ENCODE results near the gene ECEL1.

The ECEL1 gene

DNA sequence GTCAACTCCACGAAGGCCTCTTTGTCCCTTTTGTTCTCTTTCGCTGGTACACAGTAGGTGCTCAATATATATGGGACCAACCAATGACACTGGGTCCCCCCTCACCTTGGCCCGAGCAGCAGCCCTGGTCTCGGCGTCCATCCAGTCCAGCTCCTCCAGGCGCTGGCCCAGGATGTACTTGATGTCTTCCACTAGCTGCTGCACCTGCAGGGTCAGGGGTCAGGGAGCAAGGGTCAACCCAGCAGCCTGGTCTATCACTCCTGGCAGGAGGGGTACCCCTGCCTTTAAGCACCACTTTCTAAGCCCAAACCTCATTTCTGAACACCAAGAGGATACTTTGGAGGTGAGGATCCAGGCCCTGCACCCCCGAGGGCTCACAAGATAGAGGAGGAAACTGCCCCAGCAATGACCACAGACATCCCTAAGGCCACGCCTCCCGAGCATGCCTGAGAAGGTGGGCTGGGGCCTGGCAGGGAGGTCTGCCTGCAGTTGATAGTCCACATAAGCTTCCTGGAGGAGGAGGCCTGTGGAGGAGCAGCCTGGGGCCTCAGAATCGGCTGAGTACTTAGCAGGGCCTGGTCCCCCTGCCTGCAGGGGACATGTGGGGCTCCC, 4.2 kb downstream of the ECEL1 start:
- no peak for DNase-seq

DNA sequence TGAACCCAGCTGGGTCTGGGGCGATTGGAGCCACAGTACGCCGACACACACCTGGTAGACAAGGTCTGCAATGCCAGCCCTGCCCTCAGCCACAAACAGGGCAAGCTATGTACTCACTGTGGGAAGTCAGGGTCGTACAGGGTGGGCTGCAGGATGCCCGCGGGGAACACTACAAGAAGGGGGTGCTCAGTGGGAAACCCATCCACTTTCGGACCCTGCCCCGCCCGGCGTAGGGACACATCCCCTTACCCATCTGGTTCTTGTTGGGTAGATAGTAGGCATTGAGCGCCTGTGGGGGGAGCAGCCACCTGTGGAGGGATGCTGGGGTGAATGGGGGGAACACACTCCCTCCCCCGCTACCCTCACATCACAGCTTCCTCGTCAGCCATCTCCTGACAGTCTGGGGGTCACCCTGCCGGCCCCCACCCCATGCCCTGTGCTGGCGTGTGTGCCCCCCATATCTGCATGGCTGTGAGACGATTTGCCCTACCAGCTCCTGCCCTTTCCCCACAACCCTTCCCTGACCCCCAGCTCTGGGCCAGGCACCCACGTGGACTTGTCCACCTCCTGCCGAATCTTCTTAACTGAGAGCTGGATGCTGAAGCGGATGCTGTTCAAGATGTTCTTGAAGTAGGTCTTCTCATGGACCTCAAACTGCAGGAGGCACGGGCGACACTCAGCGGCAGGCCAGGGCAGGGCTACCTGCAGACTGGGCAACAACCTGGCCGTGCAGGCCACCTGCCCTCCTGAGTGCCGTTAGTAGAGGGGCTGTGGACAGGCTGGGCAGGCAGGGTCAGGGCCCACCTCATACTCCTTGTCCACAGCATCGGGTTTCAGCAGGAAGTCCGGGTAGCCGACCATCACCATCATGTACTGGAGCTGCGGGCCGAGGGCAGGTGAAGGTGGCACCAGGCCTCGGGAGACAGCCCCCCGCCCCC, 5.1 kb downstream of the ECEL1 start:
- no peak for DNase-seq

DNA sequence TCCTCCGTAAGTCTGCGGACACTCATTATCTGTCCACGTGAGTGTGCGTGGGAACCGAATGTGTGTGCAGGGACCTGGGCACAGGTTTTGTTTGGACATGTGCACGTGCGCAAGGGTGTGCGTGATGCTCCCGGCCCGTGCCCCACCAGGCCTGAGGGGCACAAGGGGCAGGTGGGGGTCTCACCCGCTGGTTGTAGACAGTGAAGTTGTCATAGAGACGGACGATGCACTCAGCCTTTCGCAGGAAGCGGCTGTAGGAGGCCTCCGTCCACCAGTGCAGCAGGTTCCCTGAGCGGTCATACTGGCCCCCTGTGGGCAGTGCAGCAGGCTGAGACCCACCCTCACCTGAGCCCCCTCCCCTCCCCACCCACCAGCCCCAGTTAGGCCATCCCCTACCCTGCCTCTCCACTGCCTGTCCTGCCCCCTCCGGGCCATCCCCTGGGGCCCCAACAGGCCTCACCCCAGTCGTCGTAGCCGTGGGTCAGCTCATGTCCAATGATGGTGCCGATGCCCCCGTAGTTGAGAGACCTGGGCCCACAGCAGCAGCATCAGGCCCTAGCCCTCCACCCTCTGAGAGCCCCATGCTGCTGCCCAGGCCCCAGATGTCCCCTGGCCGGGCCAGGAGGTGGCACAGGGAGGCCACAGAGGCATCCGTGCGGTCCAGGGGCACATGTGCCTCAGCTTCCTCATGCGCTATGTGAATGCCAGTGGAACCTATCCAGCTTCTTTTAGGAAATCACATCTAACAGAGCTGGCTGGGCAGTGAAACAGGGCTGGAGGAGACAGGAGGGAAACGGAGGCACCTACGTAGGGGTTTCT, 6.1 kb downstream of the ECEL1 start:
- no peak for DNase-seq

DNA sequence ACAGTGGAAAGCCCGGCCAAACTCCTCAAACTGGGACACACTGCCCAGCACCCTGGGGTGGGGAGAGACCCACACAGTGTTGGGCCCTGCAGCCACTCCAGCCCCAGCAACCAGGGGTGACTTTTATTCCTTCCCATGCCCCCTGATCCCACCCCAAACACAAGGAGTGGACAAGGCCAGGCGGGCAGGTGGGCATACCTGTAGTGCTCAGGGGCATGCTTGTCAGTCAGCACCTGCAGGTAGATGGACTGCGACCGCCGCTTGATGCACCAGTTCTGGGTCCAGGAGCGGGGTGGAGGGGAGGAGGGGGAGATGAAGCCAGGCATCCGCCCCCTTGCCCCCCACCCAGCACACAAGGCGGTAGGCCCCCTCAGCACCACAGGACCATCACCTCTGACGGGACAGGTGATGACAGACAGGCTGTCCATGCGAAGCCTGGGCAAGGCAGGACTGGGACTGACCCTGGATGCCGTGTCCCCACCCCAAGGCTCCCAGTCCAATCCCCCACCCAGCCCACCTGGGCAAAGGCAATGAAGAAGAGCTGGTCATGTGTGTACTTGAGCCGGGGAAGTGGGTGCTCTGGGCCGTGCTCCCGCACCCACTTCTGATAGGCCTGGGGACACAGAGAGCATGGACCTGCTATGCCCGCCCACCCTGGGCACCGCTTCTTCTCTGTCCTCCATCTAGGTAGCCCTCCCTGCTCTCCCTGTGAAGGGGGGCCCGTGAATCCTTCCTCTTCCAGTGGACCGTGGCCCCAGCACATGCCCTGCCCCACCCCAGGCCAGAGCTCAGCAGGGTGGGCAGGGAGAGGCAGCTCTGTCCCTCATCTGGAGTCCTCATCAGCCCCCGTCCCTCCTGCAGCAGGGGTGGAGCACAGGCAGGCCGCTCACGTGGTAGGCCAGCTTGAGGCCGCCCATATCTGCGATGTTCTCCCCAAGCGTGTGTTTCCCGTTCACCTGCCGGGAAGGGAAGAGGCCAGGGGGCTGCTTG, 7.1 kb downstream of the ECEL1 start:
- DNase-seq, result no peak

DNA sequence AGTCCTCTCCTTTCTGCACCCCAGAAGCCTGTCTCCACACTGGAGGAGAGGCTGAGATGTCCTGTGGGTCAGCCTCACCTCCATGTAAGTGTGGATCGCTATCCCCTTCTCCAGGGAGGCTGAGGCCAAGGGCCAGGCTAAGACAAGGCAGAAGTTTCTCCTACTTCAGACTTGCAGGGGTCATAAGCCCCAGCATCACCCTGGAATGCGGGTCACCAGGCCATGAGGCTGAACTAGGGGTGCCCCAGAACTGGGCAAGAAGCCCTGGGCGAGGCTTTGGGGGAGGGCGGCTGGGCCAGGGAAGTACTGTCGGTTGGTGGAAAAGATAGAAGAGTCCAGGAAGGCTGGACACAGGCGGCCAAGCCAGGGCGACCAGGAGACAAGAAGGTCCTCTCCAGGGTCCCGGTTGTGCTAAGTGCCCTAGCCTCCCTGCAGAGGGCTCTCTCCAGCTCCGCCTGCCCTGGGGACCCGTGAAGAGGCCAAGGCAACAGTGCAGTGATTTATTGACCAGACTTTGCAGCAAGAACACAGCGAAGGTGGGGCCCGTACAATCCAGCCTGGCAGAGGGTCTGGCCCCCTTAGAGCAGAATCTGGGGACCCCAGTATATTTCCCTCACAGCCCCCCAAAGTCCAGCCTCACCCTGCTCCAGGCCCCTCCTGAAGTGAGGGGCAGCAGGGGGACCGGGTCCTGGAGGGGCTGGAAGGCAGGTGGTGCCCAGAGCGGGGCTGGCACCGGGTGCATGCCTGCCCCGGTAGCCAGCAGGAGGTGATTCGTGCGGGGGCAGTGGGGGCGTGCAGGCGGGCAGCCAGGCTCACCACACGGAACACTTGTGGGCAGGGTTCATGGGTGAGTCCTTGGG, 8.1 kb downstream of the ECEL1 start:
- no peak for DNase-seq

DNA sequence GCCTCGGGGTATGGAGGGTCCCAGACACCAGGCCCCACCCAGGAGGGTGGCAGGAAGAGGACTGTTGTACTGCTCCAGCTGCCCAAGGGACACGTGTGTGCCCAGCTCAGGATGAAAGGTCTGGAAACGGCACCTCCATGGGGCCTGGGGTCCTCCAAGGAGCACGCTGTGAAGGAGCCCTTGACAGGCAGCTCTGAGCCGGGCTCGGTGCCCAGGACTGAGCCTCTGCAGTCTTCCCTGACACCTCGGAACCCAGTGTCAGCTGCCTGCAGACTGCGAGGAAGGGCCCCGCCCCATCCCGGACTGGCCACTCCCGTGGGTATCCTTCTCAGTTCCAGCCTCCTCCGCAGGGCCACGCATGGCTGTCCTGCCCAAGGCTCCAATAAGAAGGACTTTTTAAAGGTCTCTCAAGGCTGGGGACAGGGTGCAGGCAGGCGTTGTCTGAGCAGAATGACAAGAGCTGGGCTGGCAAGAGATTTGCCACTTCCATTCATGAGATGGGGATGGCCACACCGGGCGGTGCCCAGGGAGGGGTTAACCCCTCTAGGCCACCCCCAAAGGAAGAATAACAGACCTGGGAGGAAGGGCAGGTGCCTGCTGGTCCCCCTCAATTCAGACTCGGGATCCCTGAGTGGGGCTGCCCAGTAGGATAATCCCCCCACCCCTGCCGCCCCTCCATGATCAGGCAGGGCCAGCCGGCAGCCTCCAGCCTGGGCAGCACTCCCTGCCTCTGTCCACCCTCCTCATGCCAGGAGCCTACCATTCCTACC, 8.9 kb downstream of the ECEL1 start:
- no peak for DNase-seq

DNA sequence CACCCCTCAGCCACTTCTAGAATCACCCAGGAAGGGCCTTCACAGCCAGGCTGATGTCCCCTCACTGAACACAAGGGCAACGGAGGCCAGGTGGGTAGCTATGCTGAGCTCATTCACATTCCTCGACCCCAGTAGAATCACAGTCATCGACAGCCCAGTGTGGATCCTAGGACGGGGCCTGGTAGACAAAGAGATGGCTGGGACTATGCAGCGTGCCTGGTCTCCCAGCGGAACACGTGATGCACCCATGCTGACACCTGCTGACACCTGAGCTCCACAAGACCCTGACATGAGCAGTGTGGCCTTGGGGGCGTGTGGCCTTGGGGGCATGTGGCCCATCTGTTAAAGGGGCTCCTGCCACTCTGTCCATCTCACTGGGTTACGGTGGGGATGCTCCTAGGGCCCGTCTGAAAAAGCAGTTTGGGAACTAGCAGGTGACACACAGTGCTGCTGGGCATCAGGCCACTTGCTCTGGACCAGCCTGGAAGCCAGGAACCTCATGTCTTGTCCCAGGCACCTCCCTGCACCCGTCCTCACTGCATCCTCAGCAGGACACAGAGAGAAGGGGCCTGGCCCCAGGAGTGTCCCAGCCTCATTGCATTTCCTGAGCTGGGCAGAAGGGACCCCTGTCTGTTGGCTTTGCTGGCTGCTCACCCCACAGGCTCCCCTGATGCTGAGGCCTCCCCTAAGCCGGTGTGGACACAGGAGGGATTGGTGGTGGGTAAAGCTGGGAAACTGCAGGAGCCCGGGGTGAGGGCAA, 9.7 kb downstream of the ECEL1 start:
- no peak for DNase-seq

DNA sequence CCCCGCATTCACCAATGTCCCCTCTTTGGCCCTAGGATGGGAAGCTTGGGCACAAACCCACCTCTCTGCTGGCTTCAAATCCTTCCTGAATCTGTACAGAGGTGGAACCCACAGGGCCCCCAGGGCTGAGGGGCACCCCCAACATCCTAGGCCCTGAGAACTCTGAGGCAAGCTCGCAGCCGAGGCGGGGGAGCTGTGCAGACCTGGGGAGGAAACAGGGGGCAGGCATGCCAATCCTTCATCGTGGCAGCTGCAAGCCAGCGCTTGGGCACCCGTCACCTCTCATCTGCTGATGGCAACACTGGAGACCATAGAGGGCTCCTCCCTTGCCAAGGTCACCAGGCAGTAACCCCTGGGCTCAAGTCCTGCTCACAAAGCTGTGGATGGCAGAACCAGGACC, 10.8 kb downstream of the ECEL1 start:
- no peak for DNase-seq

DNA sequence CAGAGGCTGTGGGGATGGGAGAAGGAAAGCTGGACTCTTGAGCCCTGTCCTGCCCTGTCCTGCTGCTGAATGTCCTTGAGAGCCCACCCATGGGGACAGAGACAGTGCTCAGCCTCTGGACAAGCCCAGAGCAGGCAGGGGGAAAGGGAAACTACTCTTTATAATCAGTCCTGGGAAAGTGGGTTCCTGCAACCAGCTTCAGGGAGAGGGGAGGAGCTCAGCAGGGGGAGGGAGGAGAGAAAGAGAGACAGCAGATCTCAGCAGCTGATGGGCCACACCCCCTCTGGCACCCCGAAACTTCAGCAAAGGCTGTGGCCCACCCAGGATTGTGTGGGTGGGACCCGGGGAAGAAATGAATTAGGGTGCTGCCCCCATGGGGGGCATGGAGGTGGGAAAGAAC, 11.6 kb downstream of the ECEL1 start:
- no peak for DNase-seq

DNA sequence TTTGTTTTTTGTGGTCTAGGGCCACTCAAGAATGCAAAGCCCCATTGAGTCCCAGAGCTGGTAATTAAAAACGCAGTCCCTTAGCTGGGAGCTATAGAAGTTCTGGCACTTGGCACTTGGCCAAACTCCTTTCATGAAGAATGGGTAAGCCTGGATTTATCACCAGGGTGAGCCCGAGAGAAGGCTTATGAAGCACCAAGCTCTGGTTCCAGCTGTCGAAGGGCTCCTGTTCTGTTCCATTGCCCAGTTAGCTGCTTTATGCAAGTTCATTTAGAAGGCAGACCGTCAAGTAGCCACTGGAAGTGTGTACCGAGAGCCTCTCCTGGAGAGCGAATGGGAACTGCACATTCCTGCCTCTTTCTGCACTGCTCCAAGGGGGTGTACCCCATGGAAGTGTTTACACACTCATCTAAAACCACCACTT, 14.2 kb downstream of the ECEL1 start:
- DNase-seq, result no peak

DNA sequence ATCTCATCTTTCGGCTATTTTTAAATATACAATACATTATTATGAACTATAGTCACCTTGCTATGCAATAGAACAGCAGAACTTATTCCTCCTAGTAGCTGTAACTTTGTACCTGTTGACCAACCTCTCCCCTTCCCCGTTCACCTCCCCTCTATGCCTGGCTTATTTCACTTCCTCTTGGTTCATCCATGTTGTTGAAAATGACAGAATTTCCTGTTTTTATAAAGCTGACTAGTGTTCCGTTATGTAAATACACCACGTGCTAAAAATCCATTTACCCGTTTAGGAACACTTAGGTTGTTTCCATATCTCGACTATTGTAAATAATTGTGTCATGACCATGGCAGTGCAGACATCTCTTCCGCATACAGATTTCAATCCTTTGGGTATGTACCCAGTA, 21.4 kb downstream of the ECEL1 start:
- DNase-seq, result peak; percentile 44

DNA sequence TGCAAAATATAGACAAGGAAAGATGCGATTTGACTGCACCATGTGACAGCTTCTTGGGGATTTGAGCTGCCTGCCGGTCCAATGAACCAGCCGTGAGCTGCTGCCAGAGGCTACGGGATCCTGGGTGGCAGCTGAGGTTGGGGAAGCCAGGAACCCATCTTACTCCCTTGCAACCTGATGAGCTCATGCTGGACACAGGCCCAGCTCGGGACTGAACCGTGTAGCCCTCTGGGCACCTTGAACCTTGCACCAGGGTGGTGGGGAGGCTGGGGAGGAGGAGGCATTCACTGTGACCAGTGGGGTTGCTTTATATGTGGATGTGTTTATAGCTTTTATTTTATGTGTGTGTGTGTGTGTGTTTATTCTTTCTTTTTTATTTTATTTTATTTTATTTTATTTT, 22.6 kb downstream of the ECEL1 start:
- no peak for DNase-seq

DNA sequence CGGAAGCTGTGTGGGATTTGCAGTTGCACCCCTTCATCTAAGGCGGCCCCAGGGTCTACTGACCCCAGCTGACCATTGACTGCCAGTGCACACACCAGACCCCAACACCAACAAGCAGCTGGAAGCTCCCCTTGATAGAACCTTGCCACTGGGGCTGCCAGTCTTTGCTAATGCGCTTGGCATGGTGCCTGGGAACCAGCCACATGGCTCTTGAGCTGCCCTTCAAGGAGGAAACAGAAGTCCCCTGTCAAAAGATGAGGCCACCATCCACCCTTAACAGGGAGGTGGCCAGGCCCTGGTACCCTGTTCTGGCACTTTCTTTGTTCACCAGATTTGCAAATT, 23.1 kb downstream of the ECEL1 start:
- no peak for DNase-seq

DNA sequence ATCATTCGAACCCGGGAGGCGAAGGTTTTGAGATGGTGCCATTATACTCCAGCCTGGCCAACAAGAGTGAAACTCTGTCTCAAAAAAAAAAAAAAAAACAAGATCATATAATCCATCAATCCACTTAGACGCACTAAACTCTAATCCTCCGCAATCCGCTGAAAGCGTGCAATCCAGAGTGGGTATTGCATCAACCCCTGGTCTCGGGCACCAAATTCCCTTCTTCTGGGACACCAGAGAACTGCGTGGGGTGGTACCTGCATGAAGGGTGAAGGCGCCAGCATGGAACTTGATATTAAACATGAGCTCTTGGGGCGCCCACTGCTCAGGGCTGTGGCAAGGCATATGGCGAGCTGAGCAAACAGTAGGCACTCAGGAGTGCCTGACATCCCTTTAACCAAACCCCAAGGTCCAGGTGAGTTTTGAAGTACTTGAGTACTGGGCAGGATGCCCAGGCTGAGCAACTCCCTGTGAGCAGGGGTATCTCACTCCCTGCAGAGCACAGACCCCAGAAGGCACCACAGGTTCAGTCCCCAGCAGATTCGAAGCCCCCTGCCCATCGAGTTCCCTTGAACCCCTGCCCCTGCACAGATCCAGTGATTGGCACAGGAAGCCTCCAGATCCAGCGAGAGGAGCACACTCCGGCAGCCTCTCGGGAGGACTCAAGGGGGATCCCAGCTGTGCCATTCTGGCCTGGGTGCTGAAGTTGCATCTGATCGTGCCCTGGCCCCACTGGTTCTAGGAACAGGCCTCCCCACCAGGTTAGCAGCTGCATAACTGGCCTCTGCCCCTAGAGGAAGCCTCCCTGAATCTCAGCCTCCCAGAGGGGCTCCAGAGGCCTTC, 23.7 kb downstream of the ECEL1 start:
- DNase-seq, result no peak

DNA sequence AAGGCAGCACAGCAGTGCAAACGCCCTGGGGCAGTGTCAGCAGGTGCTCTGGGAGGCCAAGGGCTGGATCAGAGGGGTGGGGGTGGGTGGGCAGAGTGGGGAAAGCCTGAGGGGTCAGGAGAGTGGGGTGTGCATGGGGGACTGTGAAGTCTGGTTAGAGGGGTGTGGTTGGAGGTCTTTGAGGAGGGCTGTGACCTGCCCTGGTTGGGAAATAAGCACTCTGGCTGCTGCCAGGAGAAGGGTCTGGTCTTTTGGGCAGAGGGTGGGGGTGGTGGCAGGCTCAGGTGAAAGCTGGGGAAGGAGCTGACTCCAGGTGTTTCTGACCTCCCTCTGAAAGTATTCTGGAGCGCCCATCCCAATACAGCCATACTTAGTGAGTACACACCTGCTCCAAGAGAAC, 27.5 kb downstream of the ECEL1 start:
- DNase-seq, result no peak

DNA sequence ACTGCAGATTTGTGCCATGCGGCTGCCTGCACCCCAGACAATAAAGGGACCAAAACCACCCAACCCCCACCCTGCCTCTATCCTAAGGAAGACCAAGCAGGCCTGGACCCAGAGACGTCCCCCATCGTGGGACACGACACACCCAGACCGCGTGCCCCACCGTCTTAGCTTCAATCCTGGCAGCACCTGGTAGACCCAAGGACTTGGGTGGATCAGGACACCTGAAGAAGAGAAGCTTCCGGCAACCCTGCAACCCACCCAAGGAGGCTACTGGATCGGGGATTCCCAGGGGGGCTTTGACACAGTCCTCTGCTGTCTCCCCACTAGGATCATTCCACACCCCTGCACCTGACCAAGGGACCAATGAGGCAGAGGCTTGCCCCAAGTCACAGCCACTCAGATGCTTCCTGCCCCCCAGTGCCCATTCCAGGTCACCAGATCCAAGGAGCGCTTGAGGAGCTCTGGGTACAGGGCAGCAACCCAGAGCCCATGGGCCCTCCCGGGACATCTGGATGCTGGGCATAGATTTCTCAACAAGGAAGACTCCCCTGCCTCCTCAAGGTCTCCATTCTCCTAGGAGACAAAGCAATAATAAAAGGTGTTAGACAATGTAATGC, 28.1 kb downstream of the ECEL1 start:
- DNase-seq, result no peak

DNA sequence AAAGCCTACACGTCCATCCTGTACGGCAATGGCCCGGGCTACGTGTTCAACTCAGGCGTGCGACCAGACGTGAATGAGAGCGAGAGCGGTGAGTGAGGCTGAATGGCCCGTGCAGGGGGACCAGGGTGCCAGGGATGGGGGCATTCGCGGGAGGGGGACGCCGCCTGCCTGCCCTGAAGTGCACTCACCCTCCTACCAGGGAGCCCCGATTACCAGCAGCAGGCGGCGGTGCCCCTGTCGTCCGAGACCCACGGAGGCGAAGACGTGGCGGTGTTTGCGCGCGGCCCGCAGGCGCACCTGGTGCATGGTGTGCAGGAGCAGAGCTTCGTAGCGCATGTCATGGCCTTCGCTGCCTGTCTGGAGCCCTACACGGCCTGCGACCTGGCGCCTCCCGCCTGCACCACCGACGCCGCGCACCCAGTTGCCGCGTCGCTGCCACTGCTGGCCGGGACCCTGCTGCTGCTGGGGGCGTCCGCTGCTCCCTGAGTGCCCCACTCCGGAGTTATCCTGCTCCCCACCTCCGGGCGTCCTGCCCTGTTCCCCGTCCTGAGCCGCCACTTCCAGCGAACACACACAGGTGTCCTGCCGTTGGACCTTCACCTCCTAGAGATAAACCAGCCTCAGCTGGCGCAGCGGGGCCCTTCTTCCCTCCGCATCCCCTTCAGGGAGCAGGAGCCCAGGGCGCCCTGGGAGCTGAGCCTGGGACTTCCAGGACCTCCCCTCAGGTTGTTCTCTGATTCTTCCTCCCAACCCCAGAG, 28.8 kb downstream of the ECEL1 start:
- no peak for DNase-seq

Measured in inflammatory macrophage treated with lipopolysaccharide for 4 hours (primary cell).